Colon (tissue), 2 donors: Measurements from ENCODE around the gene CRYBG1.
"Not testable (repeated sequence)": the region's sequence is repeated elsewhere in the genome, so short reads cannot be mapped to it uniquely, and the experiment has no call there.

ENCODE experiments used
- FAIRE-seq: peaks from 2 replicates; lab custom pipeline; 2012; peaks lifted over from hg19 to GRCh38; lab: Jason Lieb, UNC
- donor health status: control.
- donor health status: control.

CRYBG1 gene

DNA sequence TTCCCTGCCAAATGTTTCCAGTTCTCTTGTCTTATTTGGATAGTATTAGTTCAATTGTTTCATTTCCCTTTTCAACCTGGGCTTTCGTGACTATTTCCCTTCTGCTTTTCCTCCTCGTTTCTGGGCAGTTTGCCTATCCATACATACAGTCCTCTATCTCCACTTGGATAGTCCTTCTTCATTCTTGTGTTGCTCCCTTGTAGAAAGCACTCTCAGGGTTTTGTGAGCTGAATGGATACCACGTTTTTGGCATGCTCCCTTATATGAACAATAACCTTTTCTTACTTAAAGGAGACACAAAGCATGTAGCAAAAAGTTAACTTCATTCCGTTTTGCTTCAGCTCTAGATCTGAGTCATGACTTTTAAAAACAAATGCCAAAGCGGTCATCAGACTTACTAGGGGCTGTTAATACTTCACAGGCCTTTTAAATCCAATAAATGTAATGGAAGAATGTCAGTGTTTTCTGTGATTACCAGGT is 16.6 kb downstream of the CRYBG1 start:
- FAIRE-seq, result no peak

- FAIRE-seq, result no peak
Measured at GRCh38 chr6:106379951-106380350, 19.4 kb downstream of the CRYBG1 start.

GRCh38 chr6:106380407-106380806 is 19.9 kb downstream of the CRYBG1 start:
- FAIRE-seq, result no peak

- FAIRE-seq, result no peak
Measured at GRCh38 chr6:106381223-106381622, 20.7 kb downstream of the CRYBG1 start.

GRCh38 chr6:106381881-106382280 is 21.4 kb downstream of the CRYBG1 start:
- FAIRE-seq, result no peak

DNA sequence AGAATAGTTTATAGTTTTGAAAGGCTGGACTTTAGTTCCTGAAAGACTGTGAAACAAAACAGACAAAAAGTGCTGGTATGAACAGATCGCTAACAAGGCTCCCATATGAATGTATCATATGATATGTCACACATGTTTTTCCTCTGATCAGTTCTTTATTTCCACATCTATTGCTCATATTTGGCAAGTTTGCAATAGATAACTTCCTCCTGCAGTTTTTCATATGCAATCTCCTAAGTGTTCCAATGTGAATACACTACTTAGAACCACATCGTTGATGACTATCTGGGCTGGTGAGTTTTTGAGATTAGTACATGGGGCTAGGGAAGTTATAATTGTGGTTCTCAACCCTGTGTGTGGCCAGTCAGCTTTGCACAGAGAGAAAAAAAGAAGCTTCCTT is 23.1 kb downstream of the CRYBG1 start:
- no peak for FAIRE-seq

DNA sequence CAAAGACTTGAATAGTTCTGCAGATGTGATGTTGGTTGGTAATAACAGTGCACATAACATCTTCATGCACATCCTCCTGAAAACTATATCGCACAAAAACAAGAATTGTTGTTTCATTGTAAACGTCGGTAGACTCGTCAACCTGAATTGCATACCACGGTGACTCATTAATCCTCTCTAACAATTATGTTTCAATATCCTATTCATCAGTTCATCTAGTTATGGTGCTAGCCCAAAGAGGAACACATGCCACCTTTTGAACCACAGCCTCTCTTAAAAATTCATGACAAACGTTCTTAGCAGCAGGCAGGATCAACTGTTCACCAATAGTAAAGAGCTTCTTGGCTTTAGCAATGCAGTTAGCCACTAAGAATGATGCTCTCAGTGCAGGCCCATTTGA is 25.0 kb downstream of the CRYBG1 start:
- no peak for FAIRE-seq

DNA sequence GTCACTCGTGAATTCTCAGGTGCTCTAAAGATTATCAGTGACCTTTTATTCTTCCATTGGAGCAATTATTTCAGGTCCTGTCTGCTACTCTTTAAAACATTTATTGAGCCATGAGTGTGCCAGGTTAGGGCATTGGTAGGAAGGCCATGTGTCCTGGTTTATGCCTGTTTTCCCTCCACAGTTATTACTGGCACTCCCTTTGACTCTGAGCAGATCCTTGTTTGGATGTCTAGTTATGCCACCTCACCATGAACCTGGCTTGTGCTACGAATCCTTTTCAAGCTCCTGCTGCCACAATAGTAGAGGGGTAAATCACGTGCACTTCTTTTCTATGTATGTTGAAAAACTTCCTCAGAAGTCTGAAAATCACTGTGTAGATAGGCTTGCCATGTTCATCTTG is 27.4 kb downstream of the CRYBG1 start:
- no peak for FAIRE-seq

DNA sequence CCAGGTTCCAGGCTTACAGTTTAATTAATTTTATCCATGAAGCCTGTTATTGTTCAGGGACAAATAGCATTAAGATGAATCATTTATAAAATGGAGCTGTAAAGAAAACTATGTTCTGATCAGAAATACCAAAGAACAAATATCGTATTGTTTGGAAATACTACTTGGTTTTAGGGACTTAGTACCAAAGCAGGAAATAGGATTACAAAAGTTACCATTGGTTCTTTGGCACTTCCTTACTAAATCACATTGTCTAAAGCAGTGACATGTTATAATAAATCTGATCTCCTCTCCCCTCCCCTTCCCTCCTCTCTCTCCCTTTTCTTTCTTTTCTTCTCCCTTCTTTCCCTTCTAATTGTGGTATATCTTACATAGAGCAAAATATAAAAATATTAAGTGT is 29.6 kb downstream of the CRYBG1 start:
- no peak for FAIRE-seq

GRCh38 chr6:106396426-106397220 is 36.1 kb downstream of the CRYBG1 start:
- FAIRE-seq, result no peak

DNA sequence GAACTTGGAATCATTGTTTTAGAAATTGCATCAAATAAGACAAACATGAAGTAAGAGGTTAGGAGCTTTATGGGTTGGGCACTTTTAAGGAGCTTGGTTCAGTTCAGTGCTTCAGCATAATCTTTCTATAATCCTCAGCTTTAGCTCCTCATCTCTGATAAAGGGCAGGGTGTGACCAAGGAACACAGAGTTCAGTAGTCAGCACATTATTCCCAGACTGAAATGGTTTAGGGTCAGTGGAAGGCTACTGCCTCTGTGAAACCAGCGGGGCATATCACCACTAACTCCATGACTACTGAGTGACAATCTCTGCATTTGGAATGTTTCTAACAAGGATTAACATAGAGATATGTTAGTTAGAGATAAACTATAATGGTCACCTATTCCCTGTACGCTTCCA is 36.9 kb downstream of the CRYBG1 start:
- FAIRE-seq, result no peak

DNA sequence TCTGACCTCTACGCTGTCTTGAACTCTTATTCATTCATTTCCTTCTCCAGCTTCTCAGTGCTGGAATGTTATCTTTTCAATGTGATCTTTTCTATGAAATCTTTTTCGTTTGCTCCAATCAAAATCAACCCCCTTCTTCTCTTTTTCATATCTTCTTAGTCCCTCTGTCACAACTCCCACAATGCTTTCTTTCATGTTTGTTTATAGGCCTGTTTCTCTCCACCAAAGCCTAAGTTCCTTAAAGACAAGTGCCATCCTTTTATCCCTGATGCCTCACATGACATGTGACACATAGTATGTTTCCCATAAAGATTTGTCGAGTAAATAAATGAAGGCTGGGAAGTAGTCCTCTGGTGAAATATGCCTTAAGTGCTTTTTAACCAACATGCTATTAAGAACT is 38.1 kb downstream of the CRYBG1 start:
- FAIRE-seq, result no peak

DNA sequence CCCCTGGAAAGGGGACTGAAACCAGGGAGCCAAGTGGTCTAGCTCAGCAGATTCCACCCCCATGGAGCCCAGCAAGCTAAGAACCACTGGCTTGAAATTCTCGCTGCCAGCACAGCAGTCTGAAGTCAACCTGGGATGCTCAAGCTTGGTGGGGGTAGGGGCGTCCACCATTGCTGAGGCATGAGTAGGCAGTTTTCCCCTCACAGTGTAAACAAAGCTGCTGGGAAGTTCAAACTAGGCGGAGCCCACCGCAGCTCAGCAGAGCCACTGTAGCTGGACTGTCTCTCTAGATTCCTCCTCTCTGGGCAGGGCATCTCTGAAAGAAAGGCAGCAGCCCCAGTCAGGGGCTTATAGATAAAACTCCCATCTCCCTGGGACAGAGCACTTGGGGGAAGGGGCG is 44.5 kb downstream of the CRYBG1 start:
- FAIRE-seq, result not testable (repeated sequence)

- FAIRE-seq, result no peak
Measured at GRCh38 chr6:106411056-106411455, 50.5 kb downstream of the CRYBG1 start.

DNA sequence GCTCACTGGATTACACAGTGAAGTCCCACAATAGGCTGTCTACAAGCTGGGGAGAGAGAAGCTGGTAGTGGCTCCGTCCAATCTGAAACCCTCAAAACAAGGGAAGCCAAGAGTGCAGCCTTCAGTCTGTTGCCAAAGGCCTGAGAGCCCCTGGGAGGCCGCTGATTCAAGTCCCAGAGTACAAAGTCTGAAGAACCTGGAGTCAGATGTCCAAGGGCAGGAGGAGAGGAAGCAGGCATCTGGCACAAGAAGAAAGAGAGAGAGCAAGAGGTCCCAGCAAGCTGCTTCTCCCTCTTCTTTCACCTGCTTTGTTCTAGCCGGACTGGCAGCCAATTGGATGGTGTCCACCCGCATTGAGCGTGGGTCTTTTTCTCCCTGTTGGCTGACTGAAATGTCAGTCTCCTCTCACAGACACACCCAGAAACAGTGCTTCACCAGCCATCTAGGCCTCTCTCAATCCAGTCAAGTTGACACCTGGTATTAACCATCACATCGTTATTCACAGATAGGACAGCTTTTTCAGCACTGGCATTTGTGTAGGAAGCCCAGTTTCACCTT is 51.2 kb downstream of the CRYBG1 start:
- no peak for FAIRE-seq

GRCh38 chr6:106413016-106413415 is 52.5 kb downstream of the CRYBG1 start:
- no peak for FAIRE-seq

GRCh38 chr6:106413722-106414121 is 53.2 kb downstream of the CRYBG1 start:
- no peak for FAIRE-seq

DNA sequence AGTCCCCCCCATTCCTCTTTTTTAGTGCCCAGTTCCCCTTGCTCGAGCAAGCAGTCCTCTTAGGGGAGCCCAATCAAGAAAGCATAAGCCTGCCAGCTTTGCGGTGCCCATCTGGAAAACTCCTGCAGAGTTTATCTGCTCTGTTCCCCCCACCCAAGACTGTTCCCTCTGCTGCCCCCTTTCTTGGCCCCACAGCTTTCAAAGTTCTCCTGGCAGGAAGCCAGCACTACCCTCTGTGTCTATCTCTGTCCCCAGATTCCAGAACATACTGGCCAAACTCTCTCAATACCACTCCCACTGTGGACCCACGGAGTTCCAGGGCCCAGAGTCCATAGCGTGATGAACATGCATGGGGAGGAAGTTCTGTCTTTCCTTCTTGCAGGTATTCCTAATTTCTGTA is 55.4 kb downstream of the CRYBG1 start:
- no peak for FAIRE-seq

DNA sequence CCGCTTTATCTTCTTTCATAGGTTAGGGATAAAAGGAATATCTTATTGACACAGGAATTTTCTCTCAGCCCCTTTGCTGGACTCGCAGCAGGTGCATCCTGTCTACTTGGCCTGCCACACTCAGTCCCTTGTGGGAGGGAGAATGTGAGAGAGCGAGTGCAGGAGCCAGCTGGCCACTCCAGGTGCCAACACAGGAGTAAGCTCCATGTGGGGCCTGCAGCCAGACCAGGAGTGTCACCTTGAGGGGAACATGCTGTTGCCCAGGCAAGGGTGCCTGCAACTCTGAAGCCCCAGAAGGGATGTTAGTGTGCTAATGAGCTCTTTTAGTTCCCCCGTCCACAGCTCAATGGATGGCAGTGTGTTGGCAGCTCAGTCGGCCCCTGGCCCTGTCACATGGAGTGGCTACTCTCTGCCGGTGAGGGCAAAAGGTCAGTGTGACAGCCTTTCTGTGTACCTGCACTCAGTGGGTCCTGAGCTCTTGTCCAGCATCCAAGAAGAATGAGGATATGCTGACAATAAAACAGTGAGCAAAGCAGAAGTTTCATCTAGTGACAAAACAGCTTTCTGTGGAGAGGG is 57.1 kb downstream of the CRYBG1 start:
- FAIRE-seq, result no peak

DNA sequence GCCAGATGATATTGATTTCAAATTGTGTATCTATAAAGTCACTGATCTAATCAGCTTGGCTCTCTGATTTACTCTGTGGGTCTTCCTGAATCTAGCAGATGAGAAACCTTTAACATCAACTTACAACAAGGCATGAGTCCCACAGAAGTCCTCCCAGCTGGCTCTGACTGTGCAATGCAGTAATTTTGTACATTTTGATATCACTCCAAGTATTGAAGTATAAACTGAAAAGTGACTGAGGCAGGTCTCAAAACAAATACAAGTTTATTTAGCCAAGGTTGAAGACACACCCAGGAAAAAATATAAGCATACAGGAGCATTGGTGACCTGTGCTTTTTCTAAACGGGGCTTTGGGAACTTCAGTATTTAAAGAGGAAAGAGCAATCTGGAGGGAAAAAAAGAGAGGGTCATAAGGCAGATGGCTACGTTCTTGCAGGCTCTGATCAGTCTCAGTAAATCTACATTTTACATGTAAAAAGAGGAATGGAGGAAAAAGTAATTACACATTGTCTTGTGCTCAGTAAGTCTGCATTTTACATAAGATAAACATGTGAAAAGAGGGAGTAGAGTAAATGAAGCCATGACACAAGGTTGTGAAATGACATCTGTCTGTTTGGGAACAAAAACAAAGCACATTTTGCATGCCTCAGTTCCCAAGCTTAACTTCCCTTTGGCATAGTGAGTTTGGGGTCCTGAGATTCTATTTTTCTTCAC is 59.5 kb downstream of the CRYBG1 start:
- FAIRE-seq, result no peak

GRCh38 chr6:106421496-106421895 is 61.0 kb downstream of the CRYBG1 start:
- no peak for FAIRE-seq

DNA sequence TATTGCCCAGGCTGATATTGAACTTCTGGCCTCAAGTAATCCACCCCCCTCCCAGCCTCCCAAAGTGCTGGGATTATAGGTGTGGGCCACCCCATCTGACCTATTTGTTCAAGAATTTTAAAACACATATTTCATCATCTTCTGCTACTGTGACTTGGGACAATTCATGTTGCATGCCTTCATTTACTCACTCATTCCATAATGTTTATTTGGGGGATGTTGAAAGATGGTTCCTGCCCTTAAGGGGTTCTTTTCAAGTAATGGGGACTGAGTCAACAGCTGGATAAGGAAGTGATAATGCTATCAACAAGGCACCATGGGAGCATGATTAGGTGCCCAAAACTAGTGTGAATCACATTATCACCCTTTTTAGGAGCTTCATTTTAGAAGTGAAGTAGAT is 62.0 kb downstream of the CRYBG1 start:
- FAIRE-seq, result no peak

DNA sequence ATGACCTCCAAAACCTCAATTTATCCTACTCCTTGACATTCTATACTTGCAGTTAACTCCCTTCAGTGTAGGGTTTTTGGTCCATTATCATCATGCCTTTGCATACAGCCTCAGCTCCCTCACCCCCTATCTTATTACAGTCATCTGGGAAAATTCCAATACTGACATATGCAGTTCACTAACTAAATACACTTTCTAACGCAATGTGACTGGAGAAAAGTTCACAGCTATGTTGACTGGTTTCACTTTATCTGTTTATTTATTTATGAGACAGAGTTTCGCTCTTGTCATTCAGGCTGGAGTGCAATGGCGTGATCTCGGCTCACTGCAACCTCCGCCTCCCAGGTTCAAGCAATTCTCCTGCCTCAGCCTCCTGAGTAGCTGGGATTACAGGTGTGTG is 64.9 kb downstream of the CRYBG1 start:
- FAIRE-seq, result no peak
